H9 (cell line): Measurements from ENCODE around the gene TNFAIP8L3. TPM values are rescaled to one million over a fixed set of nuclear protein-coding genes. Genes with fewer than 3 reads are reported as not detected.

Source experiments
- DNase-seq: peaks from one replicate; pipeline ENCODE4 v3.0.0-alpha.2; 2017
- H2AFZ ChIP-seq: one replicate; pipeline ENCODE4 v1.6.1; 2013; ENCODE audit warnings: mild to moderate bottlenecking, low read length, control low read depth, moderate library complexity
- H2AK5ac ChIP-seq: 2 replicates; pipeline ENCODE4 v1.6.1; 2013; ENCODE audit warnings: low read length, control low read depth, mixed read lengths; ENCODE audit not compliant: insufficient read length
- H2BK120ac ChIP-seq: one replicate; pipeline ENCODE4 v1.6.1; 2013; ENCODE audit warnings: low read depth, mild to moderate bottlenecking, low read length, control low read depth, inconsistent platforms; ENCODE audit not compliant: poor library complexity, severe bottlenecking
- H2BK12ac ChIP-seq: 2 replicates; pipeline ENCODE4 v1.6.1; 2013; ENCODE audit warnings: low read length, control low read depth, mixed read lengths, low read depth; ENCODE audit not compliant: insufficient read length
- H2BK15ac ChIP-seq: 2 replicates; pipeline ENCODE4 v1.6.1; 2013; ENCODE audit warnings: low read depth, low read length, control low read depth
- H2BK20ac ChIP-seq: one replicate; pipeline ENCODE4 v1.6.1; 2013; ENCODE audit warnings: low read depth, mild to moderate bottlenecking, low read length, control low read depth, inconsistent platforms; ENCODE audit not compliant: poor library complexity, severe bottlenecking
- H2BK5ac ChIP-seq: 2 replicates; pipeline ENCODE4 v1.6.1; 2013; ENCODE audit warnings: low read length, control low read depth, mixed read lengths; ENCODE audit not compliant: insufficient read length
- H3K14ac ChIP-seq: 2 replicates; pipeline ENCODE4 v1.6.1; 2013; ENCODE audit warnings: low read length, control low read depth; ENCODE audit not compliant: insufficient read depth
- H3K18ac ChIP-seq: 2 replicates; pipeline ENCODE4 v1.6.1; 2013; ENCODE audit warnings: low read depth, mild to moderate bottlenecking, mixed read lengths, low read length, control low read depth; ENCODE audit not compliant: insufficient read length
- H3K23ac ChIP-seq: 2 replicates; pipeline ENCODE4 v1.6.1; 2013; ENCODE audit warnings: low read length, control low read depth, mixed read lengths, low read depth; ENCODE audit not compliant: insufficient read length
- H3K23me2 ChIP-seq: 2 replicates; pipeline ENCODE4 v1.6.1; 2013; ENCODE audit warnings: low read depth, mild to moderate bottlenecking, mixed read lengths, low read length, control low read depth; ENCODE audit not compliant: insufficient read length, poor library complexity, severe bottlenecking
- H3K27ac ChIP-seq: 2 replicates; pipeline ENCODE4 v1.5.1; 2013; ENCODE audit warnings: low read length, control low read depth, mixed read lengths, low read depth; ENCODE audit not compliant: insufficient read length
- H3K27me3 ChIP-seq: 2 replicates; pipeline ENCODE4 v1.6.1; 2013; ENCODE audit warnings: low read length, control low read depth, inconsistent platforms; ENCODE audit not compliant: insufficient read depth
- H3K4ac ChIP-seq: 2 replicates; pipeline ENCODE4 v1.6.1; 2013; ENCODE audit warnings: low read depth, mild to moderate bottlenecking, control low read depth, inconsistent platforms, low read length, moderate library complexity
- H3K4me1 ChIP-seq: 2 replicates; pipeline ENCODE4 v1.6.1; 2013; ENCODE audit warnings: low read length, control low read depth, inconsistent platforms; ENCODE audit not compliant: insufficient read depth
- H3K4me2 ChIP-seq: 2 replicates; pipeline ENCODE4 v1.6.1; 2013; ENCODE audit warnings: low read length, control low read depth, mixed read lengths; ENCODE audit not compliant: insufficient read length, insufficient read depth
- H3K56ac ChIP-seq: 2 replicates; pipeline ENCODE4 v1.6.1; 2013; ENCODE audit warnings: low read depth, mild to moderate bottlenecking, mixed read lengths, low read length, control low read depth; ENCODE audit not compliant: insufficient read length
- H3K79me1 ChIP-seq: 2 replicates; pipeline ENCODE4 v1.6.1; 2013; ENCODE audit warnings: low read depth, mild to moderate bottlenecking, moderate library complexity, low read length, control low read depth, inconsistent platforms; ENCODE audit not compliant: insufficient read depth, poor library complexity, severe bottlenecking
- H3K79me2 ChIP-seq: 2 replicates; pipeline ENCODE4 v1.6.1; 2013; ENCODE audit warnings: low read length, control low read depth, inconsistent platforms; ENCODE audit not compliant: insufficient read depth
- H3K9ac ChIP-seq: 2 replicates; pipeline ENCODE4 v1.6.1; 2013; ENCODE audit warnings: low read length, control low read depth, mixed read lengths; ENCODE audit not compliant: insufficient read length; ENCODE audit errors: extremely low read depth
- H3K9me3 ChIP-seq: one replicate; pipeline ENCODE4 v1.6.1; 2013; ENCODE audit warnings: low read depth, low read length, inconsistent platforms; ENCODE audit not compliant: control insufficient read depth
- H3T11ph ChIP-seq: one replicate; pipeline ENCODE4 v1.6.1; 2013; ENCODE audit warnings: mild to moderate bottlenecking, low read length, control low read depth, inconsistent platforms
- H4K20me1 ChIP-seq: one replicate; pipeline ENCODE4 v1.6.1; 2013; ENCODE audit not compliant: control insufficient read depth, insufficient read length, insufficient read depth
- H4K5ac ChIP-seq: 2 replicates; pipeline ENCODE4 v1.6.1; 2013; ENCODE audit warnings: low read depth, mild to moderate bottlenecking, mixed read lengths, low read length, control low read depth; ENCODE audit not compliant: insufficient read length
- H4K8ac ChIP-seq: replicated peaks from 2 replicates; pipeline ENCODE4 v1.6.1; 2013; ENCODE audit warnings: low read length, control low read depth, mixed read lengths, low read depth; ENCODE audit not compliant: insufficient read length
- H4K91ac ChIP-seq: 2 replicates; pipeline ENCODE4 v1.6.1; 2013; ENCODE audit warnings: low read depth, mild to moderate bottlenecking, moderate library complexity, mixed read lengths, low read length, control low read depth; ENCODE audit not compliant: insufficient read length
- H3K27ac Mint-ChIP-seq, 3 experiments: 2 replicates in 2 of 3; 3 replicates in 1 of 3; pipeline ENCODE4 v1.8.0; 2020 to 2021; ENCODE audit warnings: mixed read lengths in 3 of 3, mild to moderate bottlenecking in 1 of 3, moderate library complexity in 1 of 3
- H3K27me3 Mint-ChIP-seq: 2 replicates; pipeline ENCODE4 v1.8.0; 2021; ENCODE audit warnings: low read depth, mild to moderate bottlenecking, moderate library complexity, mixed read lengths
- H3K36me3 Mint-ChIP-seq, 3 experiments: 2 replicates in 2 of 3; 3 replicates in 1 of 3; pipeline ENCODE4 v1.8.0; 2020 to 2021; ENCODE audit warnings: low read depth in 3 of 3, mixed read lengths in 3 of 3; ENCODE audit not compliant: insufficient read depth in 1 of 3
- H3K4me1 Mint-ChIP-seq, 2 experiments: 2 replicates each; pipeline ENCODE4 v1.8.0; 2020; ENCODE audit warnings: mixed read lengths in 2 of 2
- H3K4me3 Mint-ChIP-seq, 2 experiments: 2 replicates in 1 of 2; 3 replicates in 1 of 2; pipeline ENCODE4 v1.8.0; 2020 to 2021; ENCODE audit warnings: mild to moderate bottlenecking in 2 of 2, mixed read lengths in 2 of 2, moderate library complexity in 1 of 2
- H3K9me3 Mint-ChIP-seq, 2 experiments: 2 replicates in 1 of 2; 3 replicates in 1 of 2; pipeline ENCODE4 v1.8.0; 2020; ENCODE audit warnings: mild to moderate bottlenecking in 2 of 2, mixed read lengths in 2 of 2, moderate library complexity in 1 of 2
- WGBS: extraction: QIAGEN DNeasy Blood & Tissue Kit; methylation state at CpG from one replicate; pipeline ENCODE4 v1.1.7; 2013; ENCODE audit warnings: missing lambda C conversion rate, low lambda C conversion rate, mixed read lengths; ENCODE audit not compliant: insufficient read length; ENCODE audit errors: extremely low coverage; 5-methylcytosine and 5-hydroxymethylcytosine counted together
- total RNA-seq: library from RNA; stranded (reverse); gene quantifications from 2 replicates; pipeline ENCODE4 v1.2.1, GENCODE V29; 2021
- TF ChIP-seq, protein P1 (sequence below): fragments of 200-600 bp; sonication (generic); conservative IDR thresholded peaks from 3 replicates; pipeline ENCODE4 v1.8.0; 2021; ENCODE audit warnings: antibody characterized with exemption, mild to moderate bottlenecking

Gene TNFAIP8L3
- total RNA-seq, 1 experiment from 2014 or later: 0.22 TPM

DNA sequence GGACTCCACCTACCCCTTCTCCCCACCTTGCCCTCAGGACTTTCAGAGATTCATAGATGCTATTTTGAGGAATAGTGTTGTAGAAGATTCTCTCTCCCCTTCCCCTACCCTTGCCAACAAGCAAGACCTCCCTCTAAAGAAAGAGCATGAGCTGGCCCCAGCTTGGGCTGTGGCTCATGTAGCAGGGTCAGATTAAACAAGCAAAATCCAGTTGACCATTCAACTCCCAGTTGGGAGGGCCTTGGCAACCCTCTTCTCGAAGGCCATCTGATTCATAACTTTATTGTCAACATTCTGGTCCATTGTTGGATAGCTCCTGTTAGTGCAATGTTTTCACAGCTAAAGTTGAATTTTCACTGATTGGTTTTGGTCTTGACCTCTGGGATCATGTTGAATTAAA is 41.1 kb downstream of the TNFAIP8L3 start:
- no peaks in the 10 kb centered on the region for H4K20me1 ChIP-seq
- Mint-ChIP-seq H3K27ac (no peak overlapping the region; a peak in 1 of 7 replicates), H3K4me1 (peaks cover 14 to 21% of the 10 kb centered on the region in 2 experiments), H3K27me3 (no peaks in the 10 kb centered on the region), H3K36me3 (peaks cover 0 to 2% (median 0%) of the 10 kb centered on the region in 3 experiments; a peak in 1 of 7 replicates), H3K9me3 (no peaks in the 10 kb centered on the region; a peak in 1 of 5 replicates), H3K4me3 (no peak overlapping the region)
- H2AK5ac ChIP-seq: no peak overlapping the region
- no CpG with 5 or more reads among the region's 1 CpG for WGBS
- no peaks in the 10 kb centered on the region for H3K79me1 ChIP-seq
- H3K4ac ChIP-seq: no peak overlapping the region
- no peak overlapping the region for H3K14ac ChIP-seq
- H3K27ac ChIP-seq: no peak overlapping the region
- H3K4me1 ChIP-seq: peaks cover 3% of the 10 kb centered on the region; the same call in 1 of the 2 replicates
- TF ChIP-seq, protein P1, sequence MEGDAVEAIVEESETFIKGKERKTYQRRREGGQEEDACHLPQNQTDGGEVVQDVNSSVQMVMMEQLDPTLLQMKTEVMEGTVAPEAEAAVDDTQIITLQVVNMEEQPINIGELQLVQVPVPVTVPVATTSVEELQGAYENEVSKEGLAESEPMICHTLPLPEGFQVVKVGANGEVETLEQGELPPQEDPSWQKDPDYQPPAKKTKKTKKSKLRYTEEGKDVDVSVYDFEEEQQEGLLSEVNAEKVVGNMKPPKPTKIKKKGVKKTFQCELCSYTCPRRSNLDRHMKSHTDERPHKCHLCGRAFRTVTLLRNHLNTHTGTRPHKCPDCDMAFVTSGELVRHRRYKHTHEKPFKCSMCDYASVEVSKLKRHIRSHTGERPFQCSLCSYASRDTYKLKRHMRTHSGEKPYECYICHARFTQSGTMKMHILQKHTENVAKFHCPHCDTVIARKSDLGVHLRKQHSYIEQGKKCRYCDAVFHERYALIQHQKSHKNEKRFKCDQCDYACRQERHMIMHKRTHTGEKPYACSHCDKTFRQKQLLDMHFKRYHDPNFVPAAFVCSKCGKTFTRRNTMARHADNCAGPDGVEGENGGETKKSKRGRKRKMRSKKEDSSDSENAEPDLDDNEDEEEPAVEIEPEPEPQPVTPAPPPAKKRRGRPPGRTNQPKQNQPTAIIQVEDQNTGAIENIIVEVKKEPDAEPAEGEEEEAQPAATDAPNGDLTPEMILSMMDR: no peak
- H4K5ac ChIP-seq: no peak overlapping the region
- no peak overlapping the region for H3K56ac ChIP-seq
- H3K4me2 ChIP-seq: no peak overlapping the region
- H3T11ph ChIP-seq: no peak overlapping the region
- DNase-seq: no peak
- no peaks in the 10 kb centered on the region for H3K79me2 ChIP-seq
- H2BK120ac ChIP-seq: no peak overlapping the region
- H3K9ac ChIP-seq: no peak overlapping the region
- H3K23ac ChIP-seq: no peak overlapping the region
- H3K27me3 ChIP-seq: no peaks in the 10 kb centered on the region
- no peak overlapping the region for H2BK15ac ChIP-seq
- H3K9me3 ChIP-seq: no peaks in the 10 kb centered on the region
- no peak overlapping the region for H2AFZ ChIP-seq
- no peak overlapping the region for H2BK12ac ChIP-seq
- no peak overlapping the region for H2BK20ac ChIP-seq
- H3K18ac ChIP-seq: no peak overlapping the region
- H3K23me2 ChIP-seq: no peaks in the 10 kb centered on the region
- no peak overlapping the region for H4K8ac ChIP-seq
- H2BK5ac ChIP-seq: no peak overlapping the region
- H4K91ac ChIP-seq: no peak overlapping the region
